SHP77 (cell line): Measurements from ENCODE around the gene MAP3K3.

Source experiments
- DNase-seq, 2 experiments: peaks; one replicate each; lab custom pipeline; 2025; lab: John Stamatoyannopoulos, UW

Gene MAP3K3

GRCh38 chr17:63694229-63694949, 72.2 kb downstream of the MAP3K3 start:
- DNase-seq: no peak

GRCh38 chr17:63694950-63695773, 72.9 kb downstream of the MAP3K3 start:
- no peak for DNase-seq

- DNase-seq: no peak
Observed at GRCh38 chr17:63695889-63696288, 73.7 kb downstream of the MAP3K3 start.

- DNase-seq: peak in 1 of 2 experiments; percentile 34
Observed at GRCh38 chr17:63696381-63696961, 74.3 kb downstream of the MAP3K3 start.

DNA sequence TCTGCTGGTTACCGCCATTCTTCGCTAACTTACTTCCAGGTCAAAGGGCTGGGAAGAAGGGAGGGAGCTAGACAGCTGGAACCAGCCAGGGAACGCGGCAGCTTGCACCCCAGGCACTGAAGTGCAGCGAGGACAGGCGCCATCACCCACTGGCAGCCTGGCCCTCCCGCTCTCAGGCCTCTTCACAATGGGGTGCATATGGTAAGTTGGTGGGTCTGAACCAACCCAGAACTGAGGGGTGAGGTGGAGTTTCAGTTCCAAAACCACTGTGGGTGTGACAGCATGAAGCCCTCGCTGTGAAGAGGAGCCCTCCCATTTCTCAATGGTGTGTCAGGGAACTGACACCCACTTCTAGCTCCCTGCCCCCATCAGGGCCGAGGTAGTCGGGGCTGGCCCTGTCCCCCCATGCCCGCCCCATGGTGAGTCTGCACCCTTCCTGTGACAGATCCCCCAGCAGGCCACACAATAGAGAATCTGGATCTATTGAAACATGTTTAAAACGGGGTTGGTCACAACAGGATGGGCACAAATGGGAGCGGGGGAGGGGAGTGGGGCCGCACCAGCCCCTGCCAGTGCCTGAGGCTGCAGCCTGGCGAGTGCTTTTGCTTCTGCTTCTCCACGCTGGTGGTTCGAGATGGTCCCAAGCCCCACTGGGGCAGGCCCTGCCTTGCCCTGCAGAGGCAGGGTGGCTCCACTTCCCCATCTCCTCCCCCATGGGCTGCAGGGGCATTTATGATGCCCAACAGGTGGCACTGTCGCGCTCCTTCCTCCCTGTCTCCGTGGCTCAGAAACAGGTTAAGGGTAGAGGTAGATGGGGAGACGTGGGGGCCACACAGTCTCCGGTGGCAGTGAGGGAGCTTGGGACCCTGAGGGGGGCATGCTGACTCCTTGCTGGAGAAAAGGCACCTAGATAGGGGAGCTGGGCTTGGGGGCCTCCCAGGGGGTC, 75.4 kb downstream of the MAP3K3 start:
- peak in 1 of 2 experiments; percentile 11 for DNase-seq

GRCh38 chr17:63698381-63698885, 76.2 kb downstream of the MAP3K3 start:
- no peak for DNase-seq

DNA sequence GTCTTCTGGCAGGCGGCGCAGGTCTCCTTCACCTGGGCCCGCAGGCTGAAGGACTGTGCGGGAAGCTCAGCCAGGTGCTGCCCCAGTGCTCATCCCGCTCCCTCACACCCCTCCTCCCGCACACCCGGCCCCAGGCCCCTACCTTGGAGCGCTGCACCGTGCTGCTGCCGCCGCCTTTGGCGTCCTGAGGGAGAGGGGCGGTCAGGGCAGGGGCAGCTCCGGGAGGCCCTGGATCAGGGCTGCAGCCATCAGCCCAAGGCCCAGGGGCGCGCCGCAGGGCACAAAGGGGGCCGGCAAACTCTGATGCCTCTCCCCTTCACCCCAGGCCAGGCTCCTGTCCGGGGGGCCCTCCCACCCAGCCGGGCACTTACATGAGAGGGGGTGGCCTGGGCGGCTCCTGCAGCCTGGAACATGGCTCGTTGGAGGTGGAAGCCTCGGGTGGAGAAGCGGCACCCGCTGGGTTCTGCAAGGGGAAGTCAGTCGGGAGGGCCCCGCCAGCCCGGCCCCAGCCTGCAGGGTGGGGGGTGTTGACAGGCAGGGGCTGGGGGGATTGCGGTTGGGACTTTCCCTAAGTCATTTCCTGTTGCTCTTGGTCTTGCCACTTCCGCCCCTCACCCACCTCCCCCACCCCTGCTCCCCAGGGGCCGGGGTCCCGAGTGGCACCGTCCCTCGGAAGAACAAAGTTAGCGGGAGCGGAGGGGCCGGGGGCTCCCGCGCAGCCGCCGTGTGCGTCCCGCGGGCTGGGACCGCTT, 76.8 kb downstream of the MAP3K3 start:
- peak in 1 of 2 experiments; percentile 7 for DNase-seq

GRCh38 chr17:63699638-63700527, 77.7 kb downstream of the MAP3K3 start, which contains the start of gene LIMD2:
Gene LIMD2 (minus strand): TSS chr17:63700125. CDS start chr17:63699298, 827 bp downstream.
- peak in 1 of 2 experiments; percentile 27 for DNase-seq

GRCh38 chr17:63700528-63701455, 78.6 kb downstream of the MAP3K3 start:
- no peak for DNase-seq

GRCh38 chr17:63701456-63701820, 79.2 kb downstream of the MAP3K3 start:
- DNase-seq: no peak

DNA sequence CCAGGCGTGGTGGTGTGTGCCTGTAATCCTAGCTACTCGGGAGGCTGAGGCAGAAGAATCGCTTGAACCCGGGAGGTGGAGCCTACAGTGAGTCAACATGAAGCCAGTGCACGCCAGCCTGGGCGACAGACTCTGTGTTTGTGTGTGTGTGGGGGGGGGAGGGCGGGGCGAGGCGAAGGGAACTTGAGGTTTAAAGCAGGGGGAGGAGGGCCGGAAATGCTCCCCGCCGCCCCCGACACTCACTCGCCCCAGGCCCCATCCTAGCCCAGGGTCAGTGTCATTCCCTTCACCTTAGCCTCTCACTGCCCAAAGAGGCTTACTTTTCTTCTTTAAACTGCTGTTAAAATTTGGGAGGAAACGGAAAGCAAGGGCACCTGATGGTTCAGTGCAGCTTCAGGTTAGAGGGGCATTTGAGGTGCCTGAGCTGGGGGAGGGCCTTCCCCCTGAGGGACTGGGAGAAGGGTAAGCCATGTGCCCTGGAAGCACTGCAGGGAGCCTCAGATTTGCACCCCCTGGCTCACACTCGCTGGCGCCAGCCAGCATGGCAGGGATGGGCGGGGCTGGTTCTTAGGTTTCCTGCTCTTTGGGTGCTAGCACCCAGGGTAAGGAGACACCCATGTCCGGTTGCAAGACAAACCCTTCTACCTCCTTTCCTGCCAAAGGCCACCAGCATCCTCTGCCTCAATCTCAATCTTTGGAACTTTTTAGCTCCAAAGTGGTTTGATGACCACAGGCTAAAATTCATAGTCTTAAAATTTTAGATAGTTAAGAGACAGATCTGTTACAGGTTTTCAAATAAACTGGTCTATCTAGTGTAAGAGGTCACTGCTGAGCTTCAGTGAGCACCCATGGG, 79.9 kb downstream of the MAP3K3 start:
- no peak for DNase-seq

- DNase-seq: no peak
Observed at GRCh38 chr17:63702721-63703015, 80.5 kb downstream of the MAP3K3 start.

DNA sequence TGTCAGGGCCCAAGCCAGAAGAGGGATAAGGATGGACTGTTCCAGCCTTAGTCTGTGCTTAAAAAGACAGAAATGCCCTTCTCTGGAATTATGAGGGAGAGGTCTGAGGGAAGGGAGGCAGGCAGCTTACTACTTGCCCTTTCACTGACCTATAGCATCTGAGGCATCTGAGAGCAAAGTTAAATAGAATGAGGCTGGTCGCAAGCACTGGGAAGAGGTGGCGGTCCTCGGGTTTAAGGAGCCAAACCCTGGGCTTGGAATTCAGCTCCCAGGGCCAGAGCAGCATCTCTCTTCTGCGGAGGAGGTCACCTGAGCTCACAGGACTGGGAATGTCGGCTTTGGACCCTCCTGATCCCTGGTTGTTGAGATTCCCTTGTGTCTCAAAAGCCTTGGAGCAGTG, 80.8 kb downstream of the MAP3K3 start:
- DNase-seq: no peak

DNA sequence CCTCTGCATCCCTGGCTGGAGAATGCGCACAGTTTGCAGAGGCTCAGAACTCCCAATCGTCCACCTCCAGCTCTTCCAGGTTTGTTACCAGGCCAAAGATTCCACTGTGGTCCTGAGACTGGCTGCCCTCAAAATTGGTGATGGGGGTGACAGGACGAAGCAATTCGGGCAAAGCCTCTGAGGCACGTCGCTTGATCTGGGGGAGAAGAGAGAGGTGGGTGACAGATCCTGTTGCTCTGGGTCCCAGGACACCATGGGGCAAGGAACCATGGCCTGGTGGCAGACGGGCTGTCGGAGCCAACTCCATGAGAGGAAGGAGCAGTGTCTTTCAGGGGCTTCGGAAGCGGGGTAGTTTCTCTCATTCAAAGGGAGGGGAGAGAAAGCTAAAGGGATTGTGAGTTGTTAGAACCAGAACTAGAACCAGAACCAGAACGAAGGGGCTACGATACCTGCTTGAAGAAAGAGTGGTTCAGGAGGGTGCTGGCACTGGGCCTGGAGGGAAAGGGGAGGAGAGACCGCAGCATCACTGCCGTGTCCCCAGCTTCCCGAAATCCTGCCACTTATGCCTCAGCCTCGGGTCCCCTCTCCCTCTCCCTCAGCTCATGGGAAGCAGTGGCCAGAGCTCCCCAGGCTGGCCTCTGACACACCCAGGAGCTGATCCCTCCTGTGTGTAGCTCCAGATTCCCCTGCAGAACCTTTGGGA, 81.5 kb downstream of the MAP3K3 start:
- DNase-seq: no peak

- no peak for DNase-seq
Observed at GRCh38 chr17:63704259-63704576, 82.0 kb downstream of the MAP3K3 start.

DNA sequence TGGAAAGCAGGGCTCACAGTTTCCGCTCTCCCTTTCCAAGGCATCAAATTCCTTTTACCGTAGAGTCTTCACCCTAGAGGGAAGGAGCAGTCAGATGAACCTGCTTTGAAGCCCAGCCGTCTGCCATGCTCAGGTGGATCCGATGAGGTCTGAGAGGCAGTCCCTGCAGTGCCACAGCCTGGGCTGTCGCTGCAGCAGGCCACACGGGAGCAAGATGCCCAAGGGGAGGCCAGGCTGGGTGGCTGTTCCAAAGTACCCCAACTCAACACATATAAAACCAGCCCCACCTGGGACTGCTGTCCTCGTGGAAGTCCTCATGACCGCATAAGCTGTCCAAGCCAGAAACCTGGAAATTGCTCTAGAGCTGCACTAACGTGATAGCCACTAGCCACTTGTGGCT, 82.6 kb downstream of the MAP3K3 start:
- DNase-seq: no peak

DNA sequence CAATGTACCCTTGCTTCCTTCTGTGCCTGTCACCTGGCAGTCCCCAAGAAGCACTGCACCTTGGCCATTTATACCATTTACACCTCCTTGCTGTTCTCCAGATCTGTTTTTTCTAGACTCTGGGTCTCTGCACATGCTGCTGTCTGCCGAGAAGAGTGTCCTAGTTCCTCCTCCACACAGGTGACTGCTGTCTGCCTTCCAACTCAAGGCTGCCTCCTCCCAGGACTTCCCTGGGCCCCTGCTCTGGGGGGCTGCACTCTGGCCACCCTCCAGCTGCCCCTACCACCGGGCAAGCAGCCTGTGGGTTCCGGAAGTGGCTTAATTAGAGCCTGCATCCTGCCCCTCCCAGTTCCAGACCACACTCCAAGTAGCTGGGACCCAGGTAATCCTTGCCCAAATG, 83.4 kb downstream of the MAP3K3 start:
- DNase-seq: no peak
